Measurements from ENCODE around the gene CPO.

The CPO gene

GRCh38 chr2:207012461-207012860 is 73.1 kb downstream of the CPO start:
- no peak for TF ChIP-seq CTCF (conservative IDR thresholded peaks at IDR 0.05; ENCODE audit: low read depth, low read length)
- no peak for DNase-seq (ENCODE audit: low read depth)
- H3K4me3 ChIP-seq (ENCODE audit: low read length), result no peak overlapping the region

DNA sequence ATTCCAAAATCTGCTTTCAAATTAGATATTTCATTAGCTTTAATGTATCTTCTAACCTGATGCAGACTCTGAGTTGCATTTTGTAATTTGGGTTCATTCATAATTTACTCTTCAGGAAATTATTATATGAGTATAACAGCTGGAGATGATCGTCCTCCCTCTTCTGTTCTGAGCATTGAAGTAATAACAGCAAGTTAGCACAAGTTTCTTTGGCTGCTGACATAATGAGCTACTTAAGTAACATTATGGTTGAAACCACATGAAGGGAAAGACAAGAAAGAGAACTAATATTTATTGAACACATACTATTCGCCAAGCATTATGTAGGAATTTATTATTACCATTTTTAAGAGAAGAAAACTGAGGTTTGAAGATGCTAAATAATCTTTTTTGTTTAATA is 75.1 kb downstream of the CPO start:
- DNase-seq (ENCODE audit: low read depth), result no peak
- no peak overlapping the region for H3K4me3 ChIP-seq (ENCODE audit: low read length)
- TF ChIP-seq CTCF (conservative IDR thresholded peaks at IDR 0.05; ENCODE audit: low read depth, low read length), result no peak

GRCh38 chr2:207015901-207016300 is 76.6 kb downstream of the CPO start:
- peak; percentile 43 for DNase-seq (ENCODE audit: low read depth)
- no peak overlapping the region for H3K4me3 ChIP-seq (ENCODE audit: low read length)
- no peak for TF ChIP-seq CTCF (conservative IDR thresholded peaks at IDR 0.05; ENCODE audit: low read depth, low read length)
